ENCODE data around the gene NTM.

The NTM gene

DNA sequence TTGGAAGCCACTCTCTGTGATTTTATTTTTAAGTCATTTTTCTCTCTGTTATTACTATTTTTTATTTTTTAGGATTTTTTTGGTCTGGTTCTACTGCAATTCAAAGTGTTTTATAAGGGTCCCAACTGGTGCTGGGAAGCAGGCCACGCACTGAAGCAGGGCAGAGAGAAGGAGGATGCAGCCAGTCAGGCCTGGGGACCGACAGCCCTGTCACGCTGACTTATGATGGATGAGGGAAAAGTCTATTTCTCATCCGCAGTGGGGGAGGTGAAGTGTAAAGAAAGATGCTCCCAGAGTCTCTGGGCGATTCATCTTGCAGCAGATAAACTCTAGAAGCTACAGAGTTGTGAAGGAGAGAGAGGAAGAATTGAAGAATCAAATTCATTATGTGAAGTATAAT, 191.6 kb downstream of the NTM start:
- DNase-seq = no peak

DNA sequence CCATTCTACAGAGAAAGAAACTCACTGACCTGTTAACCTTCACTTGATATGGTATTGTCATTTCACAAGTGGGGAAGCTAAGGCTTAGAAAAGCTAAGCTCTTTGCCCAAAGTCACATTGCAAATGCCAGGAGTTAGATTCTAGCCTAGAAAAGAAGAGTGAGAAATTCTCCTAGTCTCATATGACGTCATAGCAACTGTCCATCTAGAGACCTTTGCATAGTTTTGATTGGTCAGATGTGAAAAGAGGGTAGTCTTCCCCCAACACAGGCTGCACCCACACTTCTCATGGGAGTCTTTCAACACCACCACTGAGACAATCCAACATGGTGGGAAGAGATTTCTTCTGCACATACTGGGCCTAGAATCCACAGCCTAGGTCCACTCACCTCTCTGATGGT, 197.9 kb downstream of the NTM start:
- DNase-seq = no peak

DNA sequence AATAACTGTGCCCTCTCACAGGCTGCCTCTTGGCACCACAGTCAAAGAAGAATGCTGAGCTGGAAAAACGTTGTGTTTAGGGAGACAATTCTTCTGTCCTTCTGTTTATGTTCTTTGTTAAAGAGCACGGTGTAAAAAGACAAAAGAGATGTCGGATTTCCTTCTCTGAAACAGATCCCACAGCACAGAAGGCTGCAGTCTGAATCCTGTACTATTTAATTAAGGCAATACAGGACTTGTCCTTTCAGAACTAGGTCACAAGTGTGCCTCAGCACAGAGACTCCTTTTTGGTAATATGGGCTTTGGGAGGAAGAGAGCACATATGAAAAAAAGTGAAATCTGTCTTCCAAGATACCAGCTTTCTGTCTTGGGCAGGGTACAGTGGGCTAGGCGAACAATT, 201.2 kb downstream of the NTM start:
- no peak for DNase-seq

DNA sequence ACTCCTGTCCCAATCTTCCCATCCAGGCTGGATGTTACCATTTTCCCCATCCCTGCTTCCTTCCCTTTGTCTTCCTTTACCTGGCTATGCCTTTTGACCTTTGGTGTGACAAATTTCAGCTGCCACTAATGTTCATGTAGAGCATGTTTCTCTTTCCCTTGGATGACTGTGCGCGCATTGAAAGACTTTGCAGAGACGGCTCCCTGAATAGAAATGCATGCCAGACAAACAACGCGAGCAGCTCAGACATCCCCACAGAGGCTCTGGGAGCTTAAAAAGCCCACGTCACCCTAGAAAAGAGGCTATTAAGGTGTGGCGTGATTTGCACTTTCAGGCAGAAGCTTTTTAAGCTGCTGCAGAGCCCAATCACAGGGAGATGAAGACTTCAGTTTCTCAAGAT, 202.0 kb downstream of the NTM start:
- DNase-seq = no peak

DNA sequence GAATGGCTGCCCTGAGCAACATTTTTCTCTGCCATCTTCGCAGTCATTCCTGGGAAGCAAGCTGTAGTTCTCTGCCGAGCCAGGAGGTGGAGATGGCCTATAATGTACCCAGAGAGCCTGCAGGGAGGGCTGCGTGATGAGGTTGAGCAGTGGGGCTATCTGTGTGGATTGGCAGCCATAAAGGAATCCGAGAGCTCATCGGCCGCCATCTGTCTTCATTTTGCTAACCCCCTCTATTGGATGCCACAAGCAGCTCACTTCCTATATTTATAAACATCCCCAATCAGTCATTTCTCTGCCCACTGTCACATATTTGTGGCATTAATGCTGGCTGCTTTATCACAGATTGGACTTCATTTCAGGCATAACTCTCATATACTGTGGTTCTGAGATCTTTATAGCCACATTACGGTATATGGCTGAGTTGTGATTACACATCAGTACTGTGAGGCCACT, 209.5 kb downstream of the NTM start:
- DNase-seq = peak; percentile 13 to 46 (median 29)

DNA sequence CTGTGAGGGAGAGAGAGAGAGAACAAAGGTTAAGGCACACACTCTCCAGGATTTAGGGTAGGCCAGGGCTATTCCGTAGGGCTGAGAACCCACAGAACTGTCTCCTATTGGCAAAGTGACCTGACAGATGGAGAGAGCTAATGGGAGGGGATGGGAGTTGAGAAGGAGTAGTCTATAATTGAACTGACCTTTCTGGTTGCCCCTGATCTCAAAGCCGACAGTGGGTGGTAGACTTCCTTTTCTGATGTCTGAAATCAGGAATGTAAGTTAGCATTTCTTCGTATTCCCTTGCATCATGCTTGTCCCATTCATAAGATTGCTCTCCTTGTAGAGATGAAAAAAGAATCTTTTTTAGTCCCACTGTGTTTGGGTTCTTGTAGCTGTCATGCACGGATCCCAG, 210.1 kb downstream of the NTM start:
- no peak for DNase-seq

DNA sequence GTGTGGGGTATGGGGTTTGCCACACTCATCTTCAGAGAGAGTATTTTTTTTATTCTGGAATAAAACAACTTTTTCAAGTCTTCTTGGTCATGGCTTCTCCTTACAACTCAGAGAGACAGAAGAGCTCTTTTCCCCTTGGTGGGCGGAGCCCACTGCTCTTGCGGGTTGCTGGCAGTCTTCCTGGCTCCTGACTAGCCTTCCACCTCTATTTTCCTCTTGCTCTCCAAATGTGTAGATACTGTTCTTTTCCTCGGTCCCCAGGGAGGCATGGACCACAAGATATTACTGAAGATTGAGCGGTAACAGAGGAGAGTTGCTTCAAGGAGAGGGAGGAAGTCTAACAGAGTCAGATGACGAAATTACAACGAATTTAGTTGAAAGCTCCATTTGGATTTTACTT, 210.6 kb downstream of the NTM start:
- no peak for DNase-seq

DNA sequence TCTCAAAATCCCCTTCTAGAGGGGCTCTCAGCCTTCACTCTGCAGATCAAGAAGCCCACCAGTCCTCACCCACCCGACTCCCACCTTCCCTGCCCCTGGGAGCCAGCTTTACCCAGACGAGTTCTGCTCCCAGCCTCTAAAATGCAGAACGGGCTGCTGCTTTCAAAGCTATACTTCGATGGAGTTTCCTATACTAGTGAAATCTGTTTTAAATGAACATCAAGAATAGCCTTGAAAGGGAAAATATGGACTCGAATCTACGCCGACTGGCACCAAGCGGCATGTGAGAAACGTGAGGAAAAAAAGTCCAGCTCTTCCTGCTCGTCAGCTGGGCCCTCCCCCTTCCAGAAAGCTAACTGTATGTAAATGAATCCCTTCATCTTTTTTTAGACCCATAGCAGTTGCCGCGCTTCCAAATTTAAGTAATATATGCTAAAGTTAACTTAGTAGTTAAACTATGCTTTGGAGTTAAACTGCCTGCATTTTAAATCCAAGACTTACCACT, 211.7 kb downstream of the NTM start:
- DNase-seq = no peak

DNA sequence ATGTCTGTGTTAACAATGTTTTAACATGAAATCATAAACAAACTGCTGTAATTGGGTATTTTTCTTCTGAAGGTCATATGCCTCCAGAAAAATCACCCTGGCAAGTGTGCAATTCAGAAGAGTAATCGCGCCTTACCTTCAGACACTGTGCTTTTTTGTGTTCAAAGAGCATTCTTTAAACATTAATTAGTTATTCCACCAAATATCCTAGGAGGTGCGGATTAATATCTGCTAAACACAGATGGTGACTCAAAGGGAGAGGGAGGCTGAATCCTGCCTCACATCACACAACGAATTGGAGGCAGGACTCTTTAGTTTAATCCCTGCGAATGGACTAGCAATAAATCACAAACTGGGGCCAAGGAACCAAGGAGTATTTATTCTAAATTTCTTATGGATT, 213.0 kb downstream of the NTM start:
- DNase-seq = no peak

DNA sequence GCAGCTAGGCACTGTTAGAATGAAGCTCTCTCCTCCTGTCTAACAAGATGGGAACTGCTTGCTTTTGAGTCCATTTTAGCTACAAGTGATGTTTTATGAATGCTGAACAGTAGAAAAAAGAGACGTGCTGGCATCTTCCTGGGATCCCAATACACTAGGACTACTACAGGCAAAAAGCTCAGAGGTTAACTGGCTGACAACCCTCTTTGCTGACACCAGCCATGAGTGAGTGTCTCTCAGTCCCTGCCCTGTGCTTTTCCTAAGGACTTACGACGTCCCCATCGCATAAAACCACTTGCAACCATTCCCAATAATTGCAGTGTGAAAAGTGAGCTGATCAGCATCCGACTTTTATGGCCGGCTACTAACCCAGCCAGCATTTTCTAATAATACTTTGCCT, 213.5 kb downstream of the NTM start:
- no peak for DNase-seq

DNA sequence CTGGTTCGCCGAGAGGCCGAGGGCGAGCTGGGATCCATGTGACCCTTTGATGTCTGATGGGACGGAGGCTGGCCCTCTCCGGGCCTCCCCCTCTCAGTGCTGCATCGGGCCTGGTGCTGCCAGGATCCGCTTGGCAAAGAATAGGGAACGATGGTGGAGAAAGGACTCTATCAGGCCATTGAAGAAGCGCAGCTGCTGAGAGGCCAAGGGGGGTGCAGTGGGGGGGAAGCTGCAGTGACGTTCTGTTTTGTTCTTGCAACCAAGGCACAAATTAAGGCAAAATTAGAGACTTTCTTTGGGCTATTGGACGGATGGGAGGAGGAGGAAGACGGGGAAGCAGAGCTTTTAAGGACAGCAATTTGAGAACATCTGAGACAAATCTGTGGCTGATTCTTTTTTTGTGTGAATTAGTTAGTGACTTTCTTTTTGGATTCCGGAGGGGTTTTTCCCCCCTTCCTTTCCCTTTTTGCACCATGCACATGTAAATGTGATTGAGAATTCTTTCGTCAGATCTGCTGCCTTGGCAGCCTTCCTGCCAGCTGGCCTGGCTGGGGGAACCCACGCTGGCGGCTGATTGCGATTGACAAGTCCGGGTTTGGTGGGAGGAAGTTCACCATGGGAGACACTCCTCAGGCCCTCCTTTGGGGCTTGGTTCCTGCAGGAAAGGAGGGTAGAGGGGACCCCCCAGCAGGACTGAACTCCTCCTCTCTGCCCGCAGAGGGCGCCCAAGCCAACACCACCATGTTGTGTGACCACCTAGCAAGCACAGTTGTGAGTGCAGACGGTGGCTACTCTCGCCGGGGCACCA, 214.6 kb downstream of the NTM start:
- peak in 2 of 4 experiments; percentile 3 to 13 for DNase-seq

DNA sequence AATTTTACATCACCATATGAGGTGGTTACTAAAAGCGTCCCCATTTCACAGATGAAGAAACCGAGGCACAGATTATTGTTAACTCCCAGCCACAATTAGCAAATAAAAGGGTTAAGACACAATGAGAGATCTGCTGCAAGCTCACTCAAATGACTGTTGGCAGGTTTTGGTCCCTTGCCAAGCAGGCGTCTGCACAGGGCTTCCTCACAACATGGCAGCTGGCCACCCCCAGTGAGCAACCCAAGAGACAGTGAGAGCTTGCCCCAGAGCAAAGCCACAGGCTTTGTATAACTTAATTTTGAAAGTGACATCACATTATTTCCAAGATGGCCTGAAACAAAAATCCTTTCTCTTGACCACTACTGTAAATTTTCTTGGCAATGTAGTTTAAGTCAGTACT, 217.6 kb downstream of the NTM start:
- no peak for DNase-seq

DNA sequence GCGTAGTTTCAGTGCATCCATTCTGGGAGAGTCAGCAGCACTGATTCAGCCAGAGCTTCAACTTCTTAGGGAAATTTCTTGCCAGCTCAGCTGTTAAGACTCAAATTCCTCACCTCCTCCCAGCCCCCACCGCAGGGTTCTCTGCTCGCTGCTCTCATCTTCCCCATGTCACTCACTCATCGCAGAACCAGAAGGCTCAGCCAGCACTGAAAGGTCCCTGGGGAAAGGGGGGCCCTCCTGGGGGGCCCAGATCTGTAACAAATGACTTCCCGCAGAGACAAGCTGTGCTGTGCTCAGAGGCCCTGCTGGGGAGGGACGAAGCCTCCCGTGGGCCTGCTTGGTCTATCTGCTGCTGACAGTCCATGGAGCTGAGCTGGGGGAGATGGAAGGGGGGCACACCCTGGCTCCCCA, 220.6 kb downstream of the NTM start:
- no peak for DNase-seq

DNA sequence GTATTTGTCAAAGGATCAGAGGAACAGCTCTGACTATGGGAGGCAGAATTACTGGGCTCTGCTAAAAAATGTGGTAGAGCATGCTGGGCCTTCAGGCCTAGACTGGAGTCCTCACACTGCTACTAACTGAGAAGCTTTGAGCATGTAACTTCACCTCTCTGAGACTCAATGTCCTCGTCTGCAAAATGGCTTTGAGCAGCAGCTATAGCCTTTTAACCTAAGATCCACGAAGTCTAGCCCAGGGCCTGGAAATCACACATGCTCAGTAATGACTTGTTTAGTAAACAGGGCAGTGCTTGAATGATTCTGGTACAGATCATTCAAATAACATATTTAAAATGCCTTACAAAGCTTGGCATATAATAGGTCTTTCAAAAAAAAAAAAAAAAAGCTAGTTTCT, 221.7 kb downstream of the NTM start:
- DNase-seq = no peak

DNA sequence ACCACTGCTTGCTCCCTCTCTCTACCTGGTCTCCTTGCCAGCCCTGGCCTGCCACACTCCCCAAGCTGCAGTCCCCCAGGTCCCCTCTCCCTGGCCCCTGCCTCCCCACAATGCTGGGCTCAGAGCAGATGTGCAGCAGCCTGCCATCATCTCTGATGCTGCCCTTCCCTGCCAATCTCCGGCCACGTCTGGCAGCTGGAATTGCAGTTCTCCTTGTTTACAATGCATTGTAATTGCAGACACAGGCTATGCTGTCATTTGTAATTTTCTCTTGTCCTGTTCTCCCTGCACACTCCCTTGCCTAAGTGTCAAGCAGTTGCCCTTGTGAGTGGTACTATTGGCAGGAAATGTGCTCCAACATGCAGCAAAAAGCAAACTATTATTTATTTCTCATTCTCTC, 222.3 kb downstream of the NTM start:
- DNase-seq = no peak

DNA sequence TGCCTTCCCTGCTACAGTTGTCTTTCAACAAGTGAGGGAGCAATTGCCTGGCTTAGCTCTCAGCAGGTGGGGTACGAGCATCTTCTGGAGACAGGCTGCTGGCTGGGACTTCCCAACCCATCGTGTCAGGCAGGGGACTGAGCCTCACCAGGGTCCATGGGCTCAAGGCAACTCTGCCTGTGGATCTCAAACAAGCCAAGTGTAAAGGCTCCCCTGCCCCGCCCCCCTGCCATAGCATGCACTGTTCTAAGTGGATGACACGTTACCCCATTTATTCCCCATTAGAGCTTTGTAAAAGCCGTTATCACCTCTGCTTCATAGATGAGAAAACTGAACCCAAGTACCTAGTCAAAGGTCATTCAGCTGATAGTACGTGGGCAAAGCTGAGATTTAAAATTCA, 222.9 kb downstream of the NTM start:
- DNase-seq = no peak

DNA sequence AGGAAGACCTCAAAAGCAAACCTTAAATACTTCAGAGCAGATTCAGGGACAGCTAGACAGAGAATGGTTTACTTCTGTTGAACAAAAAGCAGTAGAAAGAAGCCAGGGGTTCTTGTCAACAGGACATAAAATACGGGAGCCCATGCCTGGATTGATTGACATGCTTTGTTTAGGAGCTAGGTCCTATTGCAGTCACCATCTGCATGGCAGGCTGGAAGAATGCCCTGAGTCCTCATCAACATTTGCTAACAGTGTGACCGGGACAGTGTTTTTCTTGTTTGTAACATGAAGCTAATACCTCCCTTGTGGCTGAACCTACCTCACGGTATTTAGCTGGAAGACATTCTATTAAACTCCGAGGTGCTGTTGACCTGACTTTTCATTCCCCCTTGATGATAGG, 225.4 kb downstream of the NTM start:
- no peak for DNase-seq

DNA sequence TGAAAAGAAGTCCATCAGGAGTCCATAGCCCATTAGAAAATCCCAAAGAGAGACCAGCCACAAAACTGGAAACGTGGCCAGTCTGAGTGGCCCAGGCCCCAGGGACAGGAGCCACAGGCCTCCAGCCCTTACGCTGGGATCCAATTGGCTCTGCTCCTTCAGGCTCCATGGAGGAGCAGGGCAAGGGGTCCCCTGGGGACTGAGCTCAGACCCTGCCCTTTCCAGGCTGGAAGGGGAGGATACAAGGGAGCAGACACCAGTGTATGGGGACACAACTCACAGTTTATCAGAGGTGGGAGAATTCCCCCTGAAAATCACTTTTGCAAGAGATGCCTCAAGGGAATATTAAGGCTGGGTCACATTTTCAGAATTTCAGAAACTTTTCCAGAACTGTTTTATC, 227.5 kb downstream of the NTM start:
- DNase-seq = no peak

DNA sequence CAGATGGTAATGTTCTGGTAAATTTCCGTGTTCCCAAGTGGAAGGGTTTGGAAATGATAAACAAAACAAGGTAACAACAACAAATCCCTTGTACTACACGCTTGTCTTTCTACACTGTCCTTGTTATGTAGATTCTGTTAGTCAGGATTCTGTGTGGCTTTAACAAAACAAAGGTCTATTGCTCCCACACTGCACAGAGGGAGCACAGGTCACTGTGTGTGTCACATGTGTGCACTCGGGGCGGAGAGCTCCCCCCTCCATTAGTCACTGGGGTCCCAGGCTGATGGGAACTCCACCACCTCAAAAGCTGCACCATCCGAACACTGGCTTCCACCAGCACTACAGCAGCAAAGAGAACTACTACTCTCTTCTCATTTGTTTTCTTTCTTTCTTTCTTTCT, 227.9 kb downstream of the NTM start:
- no peak for DNase-seq

DNA sequence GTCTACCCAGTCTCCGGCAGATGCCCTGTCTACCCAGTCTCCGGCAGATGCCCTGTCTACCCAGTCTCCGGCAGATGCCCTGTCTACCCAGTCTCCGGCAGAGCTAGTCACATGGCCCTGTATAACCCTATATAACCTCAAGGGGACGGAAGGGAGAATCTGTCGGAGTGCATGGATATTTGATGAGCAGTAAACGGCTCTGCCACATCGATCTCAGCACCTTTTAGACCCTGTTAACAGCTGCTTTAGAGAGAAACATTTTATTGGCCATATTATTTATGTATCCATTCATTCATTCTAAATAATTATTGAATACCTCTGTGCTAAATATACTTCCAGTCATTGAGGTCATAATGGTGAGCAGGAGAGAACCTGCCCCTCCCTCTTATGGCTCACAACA, 228.9 kb downstream of the NTM start:
- no peak for DNase-seq

DNA sequence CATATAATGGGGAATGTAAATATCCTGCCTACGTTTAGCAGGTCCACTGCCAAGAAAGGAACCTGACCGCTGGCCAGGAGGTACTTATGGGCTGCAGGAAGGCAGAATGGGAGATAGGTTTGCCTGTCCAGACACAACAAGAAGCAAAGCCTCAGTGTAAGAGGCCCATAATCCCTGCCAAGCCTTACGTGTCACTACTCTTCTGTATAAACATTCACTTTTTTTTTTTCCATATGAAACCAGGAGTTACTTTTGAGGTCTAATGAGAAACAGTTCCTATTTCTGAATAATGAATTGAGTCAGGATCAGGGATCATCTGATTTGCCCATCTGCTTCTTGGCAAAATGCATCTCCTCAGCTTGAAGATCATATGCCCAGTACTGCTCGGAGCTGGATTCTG, 230.2 kb downstream of the NTM start:
- DNase-seq = no peak

DNA sequence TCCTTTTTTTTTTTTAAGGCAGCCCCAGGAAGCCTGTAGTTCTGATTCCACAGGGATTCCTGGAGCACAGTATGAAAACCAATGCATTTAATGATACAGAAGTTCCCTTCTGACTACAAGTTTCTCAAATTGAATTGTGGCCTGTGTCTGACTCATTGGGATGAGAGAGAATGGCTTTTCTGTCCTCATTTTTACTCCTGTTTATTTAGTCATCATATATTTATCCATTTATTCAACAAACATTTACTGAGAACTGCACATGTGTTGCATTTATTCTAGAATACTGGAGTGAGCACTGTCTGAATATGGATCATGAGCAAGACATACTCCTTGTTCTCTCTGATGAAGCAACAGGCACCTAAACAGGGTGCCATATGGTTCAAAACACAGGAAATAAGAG, 231.2 kb downstream of the NTM start:
- no peak for DNase-seq

DNA sequence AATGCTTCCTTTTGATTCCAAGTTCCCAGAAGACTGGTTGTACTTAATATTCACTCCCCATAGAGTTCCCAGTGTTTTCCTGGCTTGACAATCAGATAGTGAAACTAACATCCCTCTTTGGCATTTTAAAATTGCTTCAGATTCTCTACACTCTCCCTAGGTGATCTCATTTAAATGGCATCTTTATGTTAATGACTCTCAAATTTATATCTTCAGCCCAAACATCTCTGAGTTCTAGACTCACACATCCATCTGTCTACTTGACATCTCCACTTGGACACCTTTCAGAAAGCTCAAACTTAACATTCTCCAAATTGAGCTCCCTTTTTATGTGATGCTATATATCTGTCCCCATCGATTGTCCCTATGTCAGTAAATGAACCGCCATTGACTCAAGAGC, 232.0 kb downstream of the NTM start:
- DNase-seq = no peak

DNA sequence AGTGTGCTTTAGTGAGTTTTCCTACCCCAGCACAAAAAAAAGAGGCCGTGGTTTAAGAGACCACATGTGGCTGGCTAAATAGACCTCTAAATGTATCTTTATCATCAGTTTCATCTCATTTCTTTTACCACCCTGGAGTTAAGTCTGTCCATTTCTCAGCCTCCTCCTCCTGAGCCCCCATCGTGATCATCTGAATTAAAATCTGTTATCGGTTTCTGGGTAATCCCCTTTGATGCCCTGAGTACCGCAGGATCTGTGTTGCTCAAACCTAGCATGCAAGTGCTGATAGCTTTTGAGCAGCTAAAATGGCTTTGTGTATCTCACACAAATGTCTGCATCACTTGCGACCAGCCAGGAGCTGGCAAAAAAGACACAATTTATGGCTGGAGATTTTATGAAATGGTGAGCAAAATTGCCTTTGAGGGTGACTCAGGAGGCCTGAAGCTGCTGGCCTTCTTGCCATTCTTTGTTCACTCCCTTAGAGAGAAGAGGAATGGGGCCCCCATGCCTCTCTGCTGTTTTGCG, 236.5 kb downstream of the NTM start:
- no peak for DNase-seq

DNA sequence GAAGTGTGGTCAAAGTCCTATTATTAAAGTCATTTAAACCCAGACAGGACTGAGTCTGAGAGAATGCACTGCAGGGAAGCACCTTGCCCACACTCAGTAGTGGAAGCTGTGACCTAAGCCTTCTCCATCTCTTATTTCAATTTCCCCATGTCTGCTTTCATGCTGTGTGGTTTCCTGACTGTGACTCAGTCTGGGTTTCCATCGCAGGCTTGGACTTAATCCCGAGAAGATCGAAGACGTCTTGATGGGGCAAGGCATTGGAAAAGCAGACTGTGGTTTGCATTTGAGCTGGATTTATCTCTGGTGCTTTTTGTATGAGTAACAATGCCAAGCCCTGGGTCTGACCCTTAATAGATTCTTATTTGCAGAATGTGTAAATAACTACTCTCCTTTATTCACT, 238.9 kb downstream of the NTM start:
- no peak for DNase-seq

Measured in suppressor macrophage (primary cell).